Parathyroid adenoma (tissue), 2 donors: ENCODE results near the gene EBF3.

Experiments
- H2AFZ ChIP-seq: fragments of 300-600 bp; sonication (generic); one replicate; pipeline ENCODE4 v1.7.0; 2017; ENCODE audit warnings: antibody characterized with exemption, mild to moderate bottlenecking
- H3K27ac ChIP-seq: fragments of 300-600 bp; sonication (generic); one replicate; pipeline ENCODE4 v1.7.0; 2017
- H3K27me3 ChIP-seq: fragments of 300-600 bp; sonication (generic); one replicate; pipeline ENCODE4 v1.7.0; 2017; ENCODE audit warnings: low read length; ENCODE audit not compliant: control insufficient read depth, insufficient read depth
- H3K36me3 ChIP-seq: fragments of 300-600 bp; sonication (generic); one replicate; pipeline ENCODE4 v1.7.0; 2017; ENCODE audit warnings: low read length; ENCODE audit not compliant: control insufficient read depth, insufficient read depth
- H3K4me1 ChIP-seq: fragments of 300-600 bp; sonication (generic); one replicate; pipeline ENCODE4 v1.7.0; 2017; ENCODE audit warnings: control low read depth
- H3K4me2 ChIP-seq: fragments of 300-600 bp; sonication (generic); one replicate; pipeline ENCODE4 v1.7.0; 2017; ENCODE audit warnings: low read length
- H3K4me3 ChIP-seq: fragments of 300-600 bp; sonication (generic); one replicate; pipeline ENCODE4 v1.7.0; 2017; ENCODE audit warnings: low read depth, low read length
- H3K79me2 ChIP-seq: fragments of 300-600 bp; sonication (generic); one replicate; pipeline ENCODE4 v1.7.0; 2017; ENCODE audit warnings: control low read depth
- H3K9ac ChIP-seq: fragments of 300-600 bp; sonication (generic); one replicate; pipeline ENCODE4 v1.7.0; 2017; ENCODE audit warnings: mild to moderate bottlenecking
- H3K9me3 ChIP-seq: fragments of 300-600 bp; sonication (generic); one replicate; pipeline ENCODE4 v1.7.0; 2017; ENCODE audit warnings: low read length; ENCODE audit not compliant: control insufficient read depth
- CTCF ChIP-seq: fragments of 300-600 bp; sonication (generic); IDR thresholded peaks from one replicate; pipeline ENCODE4 v1.7.0; 2017; ENCODE audit warnings: antibody characterized with exemption, mild to moderate bottlenecking
- donor health status: primary hyperparathyroidism.

Gene EBF3

DNA sequence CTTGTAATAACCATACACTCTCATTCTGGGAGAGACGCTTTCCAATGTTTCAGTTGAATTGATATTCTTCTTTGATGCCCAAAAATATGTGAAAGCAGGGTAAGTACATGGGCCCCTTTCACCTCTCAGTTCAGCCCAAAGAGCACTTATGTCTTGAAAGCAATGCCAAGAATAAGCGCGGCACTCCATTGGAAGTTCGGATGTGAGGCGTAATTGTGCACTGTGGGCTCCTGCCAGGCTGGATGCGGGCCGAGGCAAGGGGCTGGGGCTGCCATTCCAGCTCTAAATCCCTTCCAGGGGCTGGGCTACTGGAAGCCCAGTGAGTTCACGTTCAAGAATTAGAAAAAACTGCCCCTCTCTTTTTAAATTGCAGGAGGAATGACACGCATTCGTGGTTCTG, 113.8 kb downstream of the EBF3 start:
- no peaks in the 10 kb centered on the region for H3K36me3 ChIP-seq
- H3K27ac ChIP-seq: no peak overlapping the region
- H2AFZ ChIP-seq: no peak overlapping the region
- no peak overlapping the region for H3K4me3 ChIP-seq
- no peaks in the 10 kb centered on the region for H3K4me1 ChIP-seq
- no peaks in the 10 kb centered on the region for H3K79me2 ChIP-seq
- H3K27me3 ChIP-seq: no peaks in the 10 kb centered on the region
- H3K4me2 ChIP-seq: no peak overlapping the region
- no peaks in the 10 kb centered on the region for H3K9me3 ChIP-seq
- no peak for TF ChIP-seq CTCF
- H3K9ac ChIP-seq: no peak overlapping the region

DNA sequence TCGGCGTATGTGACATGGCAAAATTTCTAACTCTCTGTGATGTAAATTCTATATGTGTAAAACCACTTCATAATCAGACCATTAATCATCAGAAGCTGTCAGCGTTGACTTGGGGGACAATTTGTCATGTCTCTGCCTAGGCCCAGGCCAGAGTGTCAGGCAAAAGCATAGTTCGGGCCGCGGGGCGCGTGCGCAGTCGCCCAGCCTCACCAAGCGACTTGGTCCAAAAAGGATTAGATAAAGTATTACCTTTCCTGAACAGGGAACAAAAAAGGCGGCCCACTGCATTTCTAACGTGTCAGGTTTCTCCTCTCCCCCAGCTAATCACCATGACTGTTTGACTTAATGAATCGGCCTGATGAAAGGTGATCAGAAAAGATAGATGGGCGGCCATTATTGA, 114.2 kb downstream of the EBF3 start:
- H3K27ac ChIP-seq: no peak overlapping the region
- H3K79me2 ChIP-seq: no peaks in the 10 kb centered on the region
- TF ChIP-seq CTCF: no peak
- H3K4me1 ChIP-seq: no peaks in the 10 kb centered on the region
- no peak overlapping the region for H3K9ac ChIP-seq
- H3K36me3 ChIP-seq: no peaks in the 10 kb centered on the region
- no peak overlapping the region for H3K4me3 ChIP-seq
- no peak overlapping the region for H3K4me2 ChIP-seq
- no peaks in the 10 kb centered on the region for H3K27me3 ChIP-seq
- no peaks in the 10 kb centered on the region for H3K9me3 ChIP-seq
- no peak overlapping the region for H2AFZ ChIP-seq

DNA sequence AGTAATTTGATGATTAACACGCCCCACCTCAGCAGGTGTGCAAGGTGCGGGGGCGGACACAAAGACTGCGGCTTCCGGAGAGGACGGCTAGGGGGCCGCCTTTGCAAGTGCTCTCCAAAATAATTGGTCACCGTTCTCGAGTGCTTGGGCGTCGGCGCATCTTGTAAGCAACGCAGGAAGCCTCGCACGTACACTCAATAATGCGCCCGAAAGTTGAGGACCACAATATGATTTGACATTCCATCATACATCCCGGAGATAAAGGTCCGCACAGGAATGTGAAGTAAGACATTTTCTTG, 114.7 kb downstream of the EBF3 start:
- Histone ChIP-seq H3K4me2 (no peak overlapping the region), H3K36me3 (no peaks in the 10 kb centered on the region), H3K4me3 (no peak overlapping the region), H3K9ac (no peak overlapping the region), H2AFZ (no peak overlapping the region), H3K27ac (no peak overlapping the region), H3K4me1 (no peaks in the 10 kb centered on the region), H3K79me2 (no peaks in the 10 kb centered on the region), H3K27me3 (no peaks in the 10 kb centered on the region), H3K9me3 (no peaks in the 10 kb centered on the region)
- no peak for TF ChIP-seq CTCF

GRCh38 chr10:129848696-129849451, 115.2 kb downstream of the EBF3 start:
- Histone ChIP-seq H2AFZ (no peak overlapping the region), H3K4me1 (no peaks in the 10 kb centered on the region), H3K4me3 (no peak overlapping the region), H3K27ac (no peak overlapping the region), H3K9me3 (no peaks in the 10 kb centered on the region), H3K27me3 (no peaks in the 10 kb centered on the region), H3K36me3 (no peaks in the 10 kb centered on the region), H3K4me2 (no peak overlapping the region), H3K79me2 (no peaks in the 10 kb centered on the region), H3K9ac (no peak overlapping the region)
- TF ChIP-seq CTCF: no peak
